HepG2 (cell line): Measurements from ENCODE around the gene PRRC2A. TPM values are rescaled to one million over a fixed set of nuclear protein-coding genes. Genes with fewer than 3 reads are reported as not detected.

Experiments
- GATAD2A ChIP-seq: IDR thresholded peaks from 2 replicates; pipeline ENCODE4 v1.6.1; 2016
- KLF6 ChIP-seq: IDR thresholded peaks from 2 replicates; pipeline ENCODE4 v1.8.0; 2016; ENCODE audit warnings: missing biosample characterization, missing genetic modification reagents
- MIER2 ChIP-seq: IDR thresholded peaks from 2 replicates; pipeline ENCODE4 v1.6.1; 2016; ENCODE audit warnings: missing biosample characterization, missing genetic modification reagents
- NFE2L2 ChIP-seq: fragments of 150-350 bp; IDR thresholded peaks from 2 replicates; pipeline ENCODE4 v1.6.1; 2014; ENCODE audit warnings: low read length
- ONECUT2 ChIP-seq: sonication (generic); formaldehyde crosslinking; IDR thresholded peaks from 2 replicates; pipeline ENCODE4 v1.4.0; 2020; ENCODE audit warnings: missing genetic modification reagents
- PAX8 ChIP-seq: sonication (generic); formaldehyde crosslinking; IDR thresholded peaks from 2 replicates; pipeline ENCODE4 v1.8.0; 2022; ENCODE audit warnings: mild to moderate bottlenecking, missing genetic modification reagents, borderline replicate concordance
- POLR2G ChIP-seq: fragments of 200-400 bp; formaldehyde crosslinking; IDR thresholded peaks from 2 replicates; pipeline ENCODE4 v1.6.1; 2018; ENCODE audit warnings: mild to moderate bottlenecking, low read depth, low read length, moderate library complexity
- PPARG ChIP-seq: conservative IDR thresholded peaks from 2 replicates; pipeline ENCODE4 v1.6.1; 2016; ENCODE audit warnings: missing biosample characterization, missing genetic modification reagents
- RARA ChIP-seq: IDR thresholded peaks from 2 replicates; pipeline ENCODE4 v1.6.1; 2016; ENCODE audit warnings: missing genetic modification reagents, missing compliant biosample characterization
- RARG ChIP-seq: sonication (generic); formaldehyde crosslinking; IDR thresholded peaks from 2 replicates; pipeline ENCODE4 v1.4.0; 2020; ENCODE audit warnings: low read depth, mild to moderate bottlenecking, missing genetic modification reagents
- SIX1 ChIP-seq: sonication (generic); formaldehyde crosslinking; IDR thresholded peaks from 2 replicates; pipeline ENCODE4 v1.4.0; 2020; ENCODE audit warnings: missing genetic modification reagents, borderline replicate concordance
- STAT5B ChIP-seq: sonication (generic); formaldehyde crosslinking; IDR thresholded peaks from 2 replicates; pipeline ENCODE4 v1.4.0; 2020; ENCODE audit warnings: missing genetic modification reagents
- ZBTB1 ChIP-seq: sonication (generic); formaldehyde crosslinking; IDR thresholded peaks from 2 replicates; pipeline ENCODE4 v1.4.0; 2020; ENCODE audit warnings: missing genetic modification reagents, borderline replicate concordance
- ZNF232 ChIP-seq: sonication (generic); formaldehyde crosslinking; IDR thresholded peaks from 2 replicates; pipeline ENCODE4 v1.4.0; 2020; ENCODE audit warnings: missing genetic modification reagents, borderline replicate concordance
- ZNF263 ChIP-seq: sonication (generic); formaldehyde crosslinking; IDR thresholded peaks from 2 replicates; pipeline ENCODE4 v1.4.0; 2020; ENCODE audit warnings: missing genetic modification reagents
- ZNF367 ChIP-seq: sonication (generic); formaldehyde crosslinking; IDR thresholded peaks from 2 replicates; pipeline ENCODE4 v1.4.0; 2020; ENCODE audit warnings: missing genetic modification reagents, borderline replicate concordance
- ZNF607 ChIP-seq: sonication (generic); formaldehyde crosslinking; IDR thresholded peaks from 2 replicates; pipeline ENCODE4 v1.5.1; 2020; ENCODE audit warnings: missing genetic modification reagents, mild to moderate bottlenecking, borderline replicate concordance
- ZNF619 ChIP-seq: sonication (generic); formaldehyde crosslinking; IDR thresholded peaks from 2 replicates; pipeline ENCODE4 v1.4.0; 2020; ENCODE audit warnings: mild to moderate bottlenecking, missing genetic modification reagents
- ZNF781 ChIP-seq: sonication (generic); formaldehyde crosslinking; IDR thresholded peaks from 2 replicates; pipeline ENCODE4 v1.5.1; 2020; ENCODE audit warnings: borderline replicate concordance, mild to moderate bottlenecking, missing genetic modification reagents; ENCODE audit errors: not compliant biosample characterization
- ZNF816 ChIP-seq: sonication (generic); formaldehyde crosslinking; IDR thresholded peaks from 2 replicates; pipeline ENCODE4 v1.8.0; 2022; ENCODE audit warnings: missing genetic modification reagents, mild to moderate bottlenecking, borderline replicate concordance
- polyA plus RNA-seq, 8 experiments: library from polyadenylated mRNA; depleted of rRNA in 3 of 8; stranded (reverse) in 7 of 8; unstranded in 1 of 8; fragments of >200 nt; fragmentation: Illumina TruSeq in 4 of 8; extraction: Trizol in 4 of 8; gene quantifications; 2 replicates each; pipeline versions ENCODE4 v1.2.1 to v1.2.3, GENCODE V29; 2011 to 2016; ENCODE audit warnings: low read depth in 4 of 8, missing spikeins in 1 of 8, mixed read lengths in 1 of 8; ENCODE audit not compliant: insufficient read depth in 1 of 8
- total RNA-seq, 5 experiments: library from RNA; depleted of rRNA; stranded (reverse); fragments of >200 nt; fragmentation: Illumina TruSeq; extraction: Trizol; gene quantifications; 2 replicates each; pipeline ENCODE4 v1.2.3, GENCODE V29; 2016; ENCODE audit warnings: low read depth in 1 of 5
- TF ChIP-seq, protein P1 (sequence below): sonication (generic); formaldehyde crosslinking; IDR thresholded peaks from 2 replicates; pipeline ENCODE4 v1.4.0; 2020; ENCODE audit warnings: missing genetic modification reagents, borderline replicate concordance
- TF ChIP-seq, protein P2 (sequence below): sonication (generic); formaldehyde crosslinking; conservative IDR thresholded peaks from 2 replicates; pipeline ENCODE4 v1.8.1; 2023; ENCODE audit warnings: missing genetic modification reagents
- TF ChIP-seq, protein P3 (sequence below): sonication (generic); formaldehyde crosslinking; IDR thresholded peaks from 2 replicates; pipeline ENCODE4 v1.9.0; 2021; ENCODE audit warnings: missing genetic modification reagents, mild to moderate bottlenecking, borderline replicate concordance

The PRRC2A gene
- total and polyA plus RNA-seq, 2 of the 13 experiments (the other 11 are each of a cell fraction or from before 2014, with no cell fraction given) = 38.9 to 47.4 TPM

DNA sequence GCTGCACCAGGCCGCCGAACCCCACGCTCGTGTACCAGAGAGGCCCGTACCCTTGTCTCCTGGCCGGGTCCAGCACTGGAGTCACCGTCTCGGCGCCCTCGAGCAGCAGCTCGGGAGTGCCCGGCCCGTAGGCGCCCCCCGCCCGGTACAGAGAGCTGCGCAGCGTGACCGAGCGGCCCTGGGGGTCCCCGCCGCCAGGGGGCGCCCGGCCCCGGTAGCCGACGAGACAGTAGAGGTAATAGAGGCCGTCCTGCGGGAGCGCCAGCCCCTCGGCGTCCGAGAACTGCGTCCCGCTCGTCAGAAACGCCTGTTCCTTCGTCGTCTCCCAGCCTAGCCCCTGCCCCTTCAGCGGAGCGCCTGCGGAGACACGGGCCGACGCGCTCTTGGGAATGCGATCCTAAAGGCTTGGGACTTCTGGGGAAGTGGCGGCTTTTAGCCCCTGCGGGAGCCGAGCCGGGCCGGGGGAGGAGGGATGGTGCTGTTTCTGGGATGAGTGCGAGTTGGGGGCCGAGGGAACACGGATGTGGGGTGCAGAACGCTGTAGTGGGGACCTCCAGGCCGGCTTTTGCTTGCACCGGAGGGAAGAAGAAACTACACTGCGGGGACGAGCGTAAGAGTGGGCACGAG, 39.6 kb upstream of the PRRC2A start (continued):
- TF ChIP-seq, protein P1, sequence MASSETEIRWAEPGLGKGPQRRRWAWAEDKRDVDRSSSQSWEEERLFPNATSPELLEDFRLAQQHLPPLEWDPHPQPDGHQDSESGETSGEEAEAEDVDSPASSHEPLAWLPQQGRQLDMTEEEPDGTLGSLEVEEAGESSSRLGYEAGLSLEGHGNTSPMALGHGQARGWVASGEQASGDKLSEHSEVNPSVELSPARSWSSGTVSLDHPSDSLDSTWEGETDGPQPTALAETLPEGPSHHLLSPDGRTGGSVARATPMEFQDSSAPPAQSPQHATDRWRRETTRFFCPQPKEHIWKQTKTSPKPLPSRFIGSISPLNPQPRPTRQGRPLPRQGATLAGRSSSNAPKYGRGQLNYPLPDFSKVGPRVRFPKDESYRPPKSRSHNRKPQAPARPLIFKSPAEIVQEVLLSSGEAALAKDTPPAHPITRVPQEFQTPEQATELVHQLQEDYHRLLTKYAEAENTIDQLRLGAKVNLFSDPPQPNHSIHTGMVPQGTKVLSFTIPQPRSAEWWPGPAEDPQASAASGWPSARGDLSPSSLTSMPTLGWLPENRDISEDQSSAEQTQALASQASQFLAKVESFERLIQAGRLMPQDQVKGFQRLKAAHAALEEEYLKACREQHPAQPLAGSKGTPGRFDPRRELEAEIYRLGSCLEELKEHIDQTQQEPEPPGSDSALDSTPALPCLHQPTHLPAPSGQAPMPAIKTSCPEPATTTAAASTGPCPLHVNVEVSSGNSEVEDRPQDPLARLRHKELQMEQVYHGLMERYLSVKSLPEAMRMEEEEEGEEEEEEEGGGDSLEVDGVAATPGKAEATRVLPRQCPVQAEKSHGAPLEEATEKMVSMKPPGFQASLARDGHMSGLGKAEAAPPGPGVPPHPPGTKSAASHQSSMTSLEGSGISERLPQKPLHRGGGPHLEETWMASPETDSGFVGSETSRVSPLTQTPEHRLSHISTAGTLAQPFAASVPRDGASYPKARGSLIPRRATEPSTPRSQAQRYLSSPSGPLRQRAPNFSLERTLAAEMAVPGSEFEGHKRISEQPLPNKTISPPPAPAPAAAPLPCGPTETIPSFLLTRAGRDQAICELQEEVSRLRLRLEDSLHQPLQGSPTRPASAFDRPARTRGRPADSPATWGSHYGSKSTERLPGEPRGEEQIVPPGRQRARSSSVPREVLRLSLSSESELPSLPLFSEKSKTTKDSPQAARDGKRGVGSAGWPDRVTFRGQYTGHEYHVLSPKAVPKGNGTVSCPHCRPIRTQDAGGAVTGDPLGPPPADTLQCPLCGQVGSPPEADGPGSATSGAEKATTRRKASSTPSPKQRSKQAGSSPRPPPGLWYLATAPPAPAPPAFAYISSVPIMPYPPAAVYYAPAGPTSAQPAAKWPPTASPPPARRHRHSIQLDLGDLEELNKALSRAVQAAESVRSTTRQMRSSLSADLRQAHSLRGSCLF (CRISPR knock-in tag) = no peak
- TF ChIP-seq ZNF263 (peak; percentile 98), ZNF619 (CRISPR knock-in tag) (no peak), POLR2G (peak; percentile 36; the same call in 1 of the 2 replicates), ZBTB1 (CRISPR knock-in tag) (no peak), NFE2L2 (no peak), PPARG (CRISPR knock-in tag) (peak; percentile 60; the same call in 1 of the 2 replicates), GATAD2A (CRISPR knock-in tag) (peak; percentile 79), ONECUT2 (CRISPR knock-in tag) (no peak), KLF6 (CRISPR knock-in tag) (no peak), MIER2 (CRISPR knock-in tag) (no peak), PAX8 (CRISPR knock-in tag) (no peak), ZNF232 (CRISPR knock-in tag) (no peak), RARA (CRISPR knock-in tag) (0 out of 2 replicates have a peak, but pooled peaks have one; percentile 20), ZNF607 (CRISPR knock-in tag) (no peak), SIX1 (CRISPR knock-in tag) (no peak), ZNF816 (CRISPR knock-in tag) (no peak), STAT5B (CRISPR knock-in tag) (no peak), ZNF781 (CRISPR knock-in tag) (no peak), ZNF367 (CRISPR knock-in tag) (no peak), RARG (CRISPR knock-in tag) (no peak)
- TF ChIP-seq, protein P2, sequence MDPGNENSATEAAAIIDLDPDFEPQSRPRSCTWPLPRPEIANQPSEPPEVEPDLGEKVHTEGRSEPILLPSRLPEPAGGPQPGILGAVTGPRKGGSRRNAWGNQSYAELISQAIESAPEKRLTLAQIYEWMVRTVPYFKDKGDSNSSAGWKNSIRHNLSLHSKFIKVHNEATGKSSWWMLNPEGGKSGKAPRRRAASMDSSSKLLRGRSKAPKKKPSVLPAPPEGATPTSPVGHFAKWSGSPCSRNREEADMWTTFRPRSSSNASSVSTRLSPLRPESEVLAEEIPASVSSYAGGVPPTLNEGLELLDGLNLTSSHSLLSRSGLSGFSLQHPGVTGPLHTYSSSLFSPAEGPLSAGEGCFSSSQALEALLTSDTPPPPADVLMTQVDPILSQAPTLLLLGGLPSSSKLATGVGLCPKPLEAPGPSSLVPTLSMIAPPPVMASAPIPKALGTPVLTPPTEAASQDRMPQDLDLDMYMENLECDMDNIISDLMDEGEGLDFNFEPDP = 0 out of 2 replicates have a peak, but pooled peaks have one; percentile 87
- TF ChIP-seq, protein P3, sequence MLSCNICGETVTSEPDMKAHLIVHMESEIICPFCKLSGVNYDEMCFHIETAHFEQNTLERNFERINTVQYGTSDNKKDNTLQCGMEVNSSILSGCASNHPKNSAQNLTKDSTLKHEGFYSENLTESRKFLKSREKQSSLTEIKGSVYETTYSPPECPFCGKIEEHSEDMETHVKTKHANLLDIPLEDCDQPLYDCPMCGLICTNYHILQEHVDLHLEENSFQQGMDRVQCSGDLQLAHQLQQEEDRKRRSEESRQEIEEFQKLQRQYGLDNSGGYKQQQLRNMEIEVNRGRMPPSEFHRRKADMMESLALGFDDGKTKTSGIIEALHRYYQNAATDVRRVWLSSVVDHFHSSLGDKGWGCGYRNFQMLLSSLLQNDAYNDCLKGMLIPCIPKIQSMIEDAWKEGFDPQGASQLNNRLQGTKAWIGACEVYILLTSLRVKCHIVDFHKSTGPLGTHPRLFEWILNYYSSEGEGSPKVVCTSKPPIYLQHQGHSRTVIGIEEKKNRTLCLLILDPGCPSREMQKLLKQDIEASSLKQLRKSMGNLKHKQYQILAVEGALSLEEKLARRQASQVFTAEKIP (CRISPR knock-in tag) = 0 out of 2 replicates have a peak, but pooled peaks have one; percentile 81
